ENCODE data around the gene EHD2.
A peak's percentile ranks its signal among the peaks of the same experiment; 100 is the strongest.
"Not testable (repeated sequence)": the region's sequence is repeated elsewhere in the genome, so short reads cannot be mapped to it uniquely, and the experiment has no call there.

EHD2 gene, protein sequence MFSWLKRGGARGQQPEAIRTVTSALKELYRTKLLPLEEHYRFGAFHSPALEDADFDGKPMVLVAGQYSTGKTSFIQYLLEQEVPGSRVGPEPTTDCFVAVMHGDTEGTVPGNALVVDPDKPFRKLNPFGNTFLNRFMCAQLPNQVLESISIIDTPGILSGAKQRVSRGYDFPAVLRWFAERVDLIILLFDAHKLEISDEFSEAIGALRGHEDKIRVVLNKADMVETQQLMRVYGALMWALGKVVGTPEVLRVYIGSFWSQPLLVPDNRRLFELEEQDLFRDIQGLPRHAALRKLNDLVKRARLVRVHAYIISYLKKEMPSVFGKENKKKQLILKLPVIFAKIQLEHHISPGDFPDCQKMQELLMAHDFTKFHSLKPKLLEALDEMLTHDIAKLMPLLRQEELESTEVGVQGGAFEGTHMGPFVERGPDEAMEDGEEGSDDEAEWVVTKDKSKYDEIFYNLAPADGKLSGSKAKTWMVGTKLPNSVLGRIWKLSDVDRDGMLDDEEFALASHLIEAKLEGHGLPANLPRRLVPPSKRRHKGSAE

GRCh38 chr19:47713046-47714021, at the start of gene EHD2:
EHD2 (plus strand) TSS chr19:47713422; CDS start chr19:47716613, 3,191 bp downstream.
- peak; percentile 54 for DNase-seq

DNA sequence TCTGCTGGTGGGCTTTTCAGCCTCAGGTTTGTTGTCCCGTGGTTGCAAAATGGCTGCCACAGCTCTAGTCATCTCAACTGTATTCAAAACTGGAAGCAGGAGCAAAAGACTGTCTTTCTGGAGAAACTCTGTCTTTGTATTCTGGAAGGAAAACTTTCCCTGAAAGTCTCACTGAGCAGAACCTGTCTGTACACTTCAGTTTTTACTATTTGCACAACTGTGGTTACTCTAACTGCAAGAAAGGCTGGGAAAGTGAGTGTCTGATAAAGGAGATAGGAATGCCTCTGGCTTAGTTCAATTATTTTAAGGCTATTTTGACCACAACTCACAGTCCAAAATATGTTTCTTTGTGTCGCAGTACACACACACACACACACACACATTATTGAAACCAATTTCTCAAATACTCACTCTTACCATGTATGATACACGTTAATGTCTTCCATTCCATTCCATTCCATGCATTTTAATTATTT, 49.7 kb upstream of the EHD2 start:
- DNase-seq = no peak

DNA sequence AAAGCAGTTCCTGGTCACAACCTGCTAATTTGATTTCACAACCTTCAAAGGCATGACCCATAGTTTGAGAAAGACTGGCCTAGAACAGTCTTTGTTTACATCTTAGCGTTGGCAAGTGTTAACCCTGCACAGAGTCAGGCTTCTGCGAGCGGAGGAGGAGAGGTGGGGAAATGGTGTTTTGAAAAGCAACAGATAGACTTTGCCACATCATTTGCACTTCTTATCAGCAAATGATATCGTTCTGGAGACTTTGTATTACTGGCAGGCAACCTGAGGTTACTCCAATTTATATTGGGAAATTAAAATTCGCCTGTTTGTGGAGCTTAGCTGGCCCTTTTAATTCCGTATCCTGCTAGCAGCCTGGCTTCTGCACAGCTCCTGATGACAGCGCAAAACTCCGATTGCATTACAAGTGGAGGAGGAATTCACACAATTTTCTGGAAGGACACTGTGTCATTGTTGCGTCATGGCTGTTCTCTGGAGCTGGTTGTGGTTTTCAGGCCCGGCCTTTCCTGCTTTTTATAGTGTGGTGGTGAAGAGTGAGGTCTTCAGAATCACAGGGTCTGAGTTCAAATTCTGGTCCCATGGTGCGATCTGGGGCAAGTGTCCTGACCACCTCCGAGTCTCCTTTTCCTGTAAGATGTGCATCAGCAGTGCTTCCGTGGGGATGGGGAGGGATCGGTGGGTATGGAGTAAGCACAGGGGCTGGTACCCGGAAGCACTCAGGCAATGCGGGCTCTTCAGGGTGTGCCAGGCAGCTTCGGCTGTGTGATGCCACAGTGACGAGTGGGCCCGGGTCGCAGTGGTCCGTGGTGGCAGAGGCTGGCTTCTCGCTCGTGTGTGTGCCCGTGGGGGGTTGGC, 49.1 kb upstream of the EHD2 start:
- no peak for DNase-seq

GRCh38 chr19:47668556-47668955, 44.7 kb upstream of the EHD2 start:
- DNase-seq = not testable (repeated sequence)

GRCh38 chr19:47670736-47671135, 42.5 kb upstream of the EHD2 start:
- DNase-seq = no peak

DNA sequence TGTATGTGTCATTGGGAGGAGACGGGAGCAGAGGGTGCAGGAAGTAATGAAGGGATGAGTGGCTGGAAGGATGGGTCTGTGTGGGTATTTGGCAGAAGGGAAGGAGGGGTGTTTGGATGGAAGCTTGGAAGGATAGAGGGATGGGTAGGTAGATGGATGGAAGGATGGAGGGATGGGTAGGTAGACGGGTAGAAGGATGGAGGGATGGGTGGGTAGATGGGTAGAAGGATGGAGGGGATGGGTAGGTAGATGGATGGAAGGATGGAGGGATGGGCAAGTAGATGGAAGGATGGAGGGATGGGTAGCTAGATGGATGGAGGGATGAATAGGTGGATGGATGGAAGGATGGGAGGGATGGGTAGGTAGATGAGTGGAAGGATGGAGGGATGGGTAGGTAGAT, 41.7 kb upstream of the EHD2 start:
- DNase-seq = no peak

GRCh38 chr19:47673426-47673825, 39.8 kb upstream of the EHD2 start:
- DNase-seq = no peak

DNA sequence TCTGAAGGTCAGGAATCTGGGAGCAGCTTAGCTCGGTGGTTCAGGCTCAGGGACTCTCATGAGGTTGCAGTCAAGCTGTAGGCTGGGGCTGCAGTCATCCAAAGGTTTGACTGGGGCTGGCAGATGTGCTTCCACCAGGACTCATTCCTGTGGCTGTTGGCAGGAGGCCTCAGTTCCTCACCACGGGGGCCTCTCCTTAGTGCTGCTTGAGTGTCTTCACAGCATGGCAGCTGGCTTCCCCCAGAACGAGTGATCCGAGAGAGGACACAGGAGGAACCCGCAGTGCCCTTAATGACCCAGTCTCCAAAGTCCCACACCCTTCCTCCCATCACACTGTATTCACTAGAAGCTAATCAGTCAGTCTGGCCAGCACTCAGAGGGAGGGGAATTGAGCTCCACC, 38.7 kb upstream of the EHD2 start:
- no peak for DNase-seq

DNA sequence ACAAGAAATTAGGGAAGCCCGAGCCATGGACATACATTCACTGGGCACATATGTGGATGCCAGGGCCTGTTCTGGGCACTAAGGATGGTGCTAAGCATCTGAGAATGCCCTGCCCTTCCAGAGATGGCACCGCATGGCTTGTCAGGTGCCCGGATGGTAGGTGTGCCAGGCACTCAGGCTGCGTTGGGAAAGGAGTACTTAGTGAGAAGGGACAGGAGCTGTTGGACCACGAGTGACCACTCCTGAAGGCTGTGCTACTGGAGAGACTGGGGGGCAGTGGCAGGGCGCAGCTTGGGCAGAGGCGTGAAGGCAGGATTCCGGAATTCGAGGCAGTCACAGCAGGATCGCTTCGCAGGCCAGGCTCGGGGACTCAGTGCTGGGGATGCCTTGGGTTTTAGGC, 38.0 kb upstream of the EHD2 start:
- no peak for DNase-seq

DNA sequence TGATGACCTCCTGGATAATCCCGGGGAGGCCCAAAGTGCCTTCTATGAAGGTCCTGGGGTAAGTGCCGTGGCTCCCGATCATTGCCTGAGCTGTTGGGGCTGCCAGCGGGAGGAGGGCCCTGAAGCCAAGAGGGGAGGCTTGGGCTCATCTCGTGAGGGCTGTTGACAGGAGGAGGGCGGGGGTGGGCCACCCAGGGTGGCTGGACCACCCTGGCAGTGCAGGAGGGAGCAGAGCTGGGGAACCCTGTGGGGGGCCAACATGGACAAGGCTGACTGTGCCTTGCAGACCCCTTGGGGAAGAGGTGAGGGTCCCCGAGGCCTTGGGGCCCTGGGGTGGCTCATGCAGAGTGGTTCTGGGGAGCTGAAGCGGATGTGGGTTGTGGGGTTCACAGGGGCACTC, 37.4 kb upstream of the EHD2 start:
- DNase-seq = no peak

DNA sequence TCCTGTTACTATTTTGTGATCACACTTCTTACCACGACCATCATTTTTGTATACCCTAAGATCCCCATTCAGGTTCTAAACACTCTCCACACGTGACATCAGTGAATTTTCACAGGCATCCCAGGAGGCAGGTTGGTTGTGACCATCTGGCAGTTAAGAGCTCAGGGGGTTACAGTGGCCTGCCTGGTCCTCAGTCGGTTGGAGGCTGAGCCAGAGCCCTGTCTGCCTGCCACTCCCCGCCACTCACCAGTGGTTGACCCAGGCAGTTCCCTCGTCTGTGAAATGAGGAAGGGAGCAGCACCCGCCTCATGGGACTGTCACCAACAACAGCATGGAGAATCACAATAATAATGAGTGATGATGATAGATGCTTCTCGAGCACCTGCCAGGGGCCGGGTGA, 36.4 kb upstream of the EHD2 start:
- no peak for DNase-seq

DNA sequence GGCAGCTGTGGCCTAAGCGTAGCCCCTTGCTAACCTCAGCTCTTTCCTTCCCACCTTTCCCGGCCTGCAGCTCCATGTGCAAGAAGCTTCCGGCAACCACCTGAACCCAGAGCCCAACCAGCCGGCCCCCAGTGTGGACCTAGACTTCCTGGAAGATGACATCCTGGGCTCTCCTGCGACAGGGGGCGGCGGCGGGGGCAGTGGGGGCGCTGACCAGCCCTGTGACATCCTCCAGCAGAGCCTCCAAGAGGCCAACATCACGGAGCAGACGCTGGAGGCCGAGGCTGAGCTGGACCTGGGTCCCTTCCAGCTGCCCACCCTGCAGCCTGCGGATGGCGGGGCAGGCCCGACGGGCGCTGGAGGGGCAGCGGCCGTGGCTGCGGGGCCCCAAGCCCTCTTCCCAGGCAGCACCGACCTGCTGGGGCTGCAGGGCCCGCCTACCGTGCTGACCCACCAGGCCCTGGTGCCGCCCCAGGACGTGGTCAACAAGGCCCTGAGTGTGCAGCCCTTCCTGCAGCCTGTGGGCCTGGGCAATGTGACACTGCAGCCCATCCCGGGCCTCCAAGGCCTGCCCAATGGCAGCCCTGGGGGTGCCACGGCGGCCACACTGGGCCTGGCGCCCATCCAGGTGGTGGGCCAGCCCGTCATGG, 33.8 kb upstream of the EHD2 start:
- DNase-seq = no peak

DNA sequence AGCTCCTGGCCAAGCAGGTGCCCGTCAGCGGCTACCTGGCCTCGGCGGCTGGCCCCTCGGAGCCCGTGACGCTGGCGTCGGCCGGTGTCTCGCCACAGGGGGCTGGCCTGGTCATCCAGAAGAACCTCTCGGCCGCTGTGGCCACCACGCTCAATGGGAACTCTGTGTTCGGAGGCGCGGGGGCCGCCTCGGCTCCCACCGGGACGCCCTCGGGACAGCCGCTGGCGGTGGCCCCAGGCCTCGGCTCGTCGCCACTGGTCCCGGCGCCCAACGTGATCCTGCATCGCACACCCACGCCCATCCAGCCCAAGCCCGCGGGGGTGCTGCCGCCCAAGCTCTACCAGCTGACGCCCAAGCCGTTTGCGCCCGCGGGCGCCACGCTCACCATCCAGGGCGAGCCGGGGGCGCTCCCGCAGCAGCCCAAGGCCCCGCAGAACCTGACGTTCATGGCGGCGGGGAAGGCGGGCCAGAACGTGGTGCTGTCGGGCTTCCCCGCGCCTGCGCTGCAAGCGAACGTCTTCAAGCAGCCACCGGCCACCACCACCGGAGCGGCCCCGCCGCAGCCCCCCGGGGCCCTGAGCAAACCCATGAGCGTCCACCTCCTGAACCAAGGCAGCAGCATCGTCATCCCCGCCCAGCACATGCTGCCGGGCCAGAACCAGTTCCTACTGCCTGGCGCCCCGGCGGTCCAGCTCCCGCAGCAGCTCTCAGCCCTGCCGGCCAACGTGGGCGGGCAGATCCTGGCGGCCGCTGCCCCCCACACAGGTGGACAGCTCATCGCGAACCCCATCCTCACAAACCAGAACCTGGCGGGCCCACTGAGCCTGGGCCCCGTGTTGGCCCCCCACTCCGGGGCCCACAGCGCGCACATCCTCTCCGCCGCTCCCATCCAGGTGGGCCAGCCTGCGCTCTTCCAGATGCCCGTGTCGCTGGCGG, 33.0 kb upstream of the EHD2 start:
- no peak for DNase-seq

- DNase-seq = no peak
These were observed 32.3 kb upstream of the EHD2 start for GRCh38 chr19:47680858-47681332.

DNA sequence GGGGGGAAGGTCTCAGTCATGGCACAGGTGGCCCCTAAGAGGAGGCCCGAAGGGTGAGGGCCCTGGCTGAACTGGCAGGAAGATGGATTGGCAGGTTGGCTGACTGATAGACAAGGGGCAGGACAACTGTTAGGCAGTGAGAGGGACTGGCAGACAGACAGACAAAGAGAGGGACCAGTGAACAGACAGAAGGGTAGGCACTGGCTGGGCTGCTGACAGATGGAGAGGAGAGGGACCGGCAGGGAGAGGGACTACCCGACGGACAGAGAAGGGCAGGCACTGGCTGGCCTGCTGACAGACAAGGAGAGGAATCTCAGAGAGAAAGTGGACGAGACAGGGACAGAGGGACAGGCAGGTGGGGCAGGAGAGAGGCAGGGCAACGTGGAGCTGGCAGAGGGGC, 31.8 kb upstream of the EHD2 start:
- no peak for DNase-seq

DNA sequence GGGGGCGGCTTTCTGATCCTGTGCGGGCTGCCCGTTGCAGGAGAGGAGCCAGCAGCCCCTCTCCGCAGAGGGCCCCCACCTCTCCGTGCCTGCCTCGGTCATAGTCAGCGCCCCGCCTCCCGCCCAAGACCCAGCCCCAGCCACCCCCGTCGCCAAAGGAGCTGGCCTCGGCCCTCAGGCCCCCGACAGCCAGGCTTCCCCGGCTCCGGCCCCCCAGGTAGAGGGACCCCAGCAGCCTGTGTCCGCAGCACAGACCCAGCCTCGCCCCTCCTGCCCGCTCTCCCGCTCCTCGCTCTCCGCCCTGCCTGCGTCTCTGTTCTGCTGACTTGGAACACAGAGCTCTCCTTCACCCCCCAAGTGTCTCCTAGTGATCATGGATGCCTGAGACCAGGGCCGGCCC, 31.3 kb upstream of the EHD2 start:
- DNase-seq = no peak

DNA sequence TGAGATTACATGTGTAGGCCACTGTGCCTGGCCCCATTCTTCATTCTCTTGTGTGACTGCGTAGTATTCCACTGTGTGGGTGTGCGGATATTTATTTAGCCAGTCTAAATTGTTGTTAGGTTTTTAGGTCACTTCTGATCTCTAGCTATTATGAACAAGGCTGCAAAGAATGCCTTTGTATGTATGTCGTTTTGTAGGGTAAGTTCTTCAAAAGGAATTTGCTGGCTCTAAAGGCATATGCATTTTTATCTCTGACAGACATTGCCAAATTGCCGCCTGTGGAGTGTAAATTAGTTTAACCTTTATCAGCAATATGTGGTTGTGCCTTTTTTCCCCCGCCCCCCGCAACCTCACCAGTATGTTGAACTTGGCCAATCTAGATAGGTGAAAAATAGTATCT, 30.3 kb upstream of the EHD2 start:
- DNase-seq = no peak

DNA sequence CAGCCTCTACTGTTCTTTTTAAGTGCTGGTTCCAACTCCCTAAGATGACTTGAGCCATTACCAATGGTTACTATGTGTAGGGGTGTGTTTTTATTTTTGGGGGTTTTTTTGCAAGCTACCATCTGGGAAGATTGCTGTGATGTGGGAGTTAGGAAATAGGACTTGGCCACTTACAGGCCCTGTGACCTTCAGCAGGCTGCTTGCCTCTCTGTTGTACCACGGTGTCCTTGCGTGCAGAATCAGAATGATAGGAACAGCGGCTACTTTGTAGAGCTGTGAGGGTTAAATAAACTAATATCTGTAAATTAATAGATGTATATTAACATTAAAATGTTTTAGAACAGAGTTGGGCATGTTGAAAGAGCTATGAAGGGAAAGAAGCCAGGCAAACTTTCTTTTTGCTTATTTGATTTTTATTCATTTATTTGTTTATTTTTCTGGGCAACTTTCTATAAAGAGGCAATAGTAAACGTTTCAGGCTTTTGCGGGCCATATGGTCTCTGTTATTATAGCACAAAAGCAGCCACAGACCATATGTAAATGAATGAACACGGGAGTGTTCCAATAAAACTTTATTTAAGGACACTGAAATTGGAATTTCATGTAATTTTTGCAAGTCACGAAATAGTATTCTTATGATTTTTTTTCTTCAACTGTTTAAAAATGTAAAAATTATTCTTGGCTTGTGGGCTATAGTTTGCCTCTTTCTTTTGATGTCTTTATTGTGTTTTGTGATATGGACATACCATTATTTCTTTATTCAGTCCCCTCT, 26.4 kb upstream of the EHD2 start:
- DNase-seq = no peak

GRCh38 chr19:47687906-47688305, 25.3 kb upstream of the EHD2 start:
- no peak for DNase-seq

DNA sequence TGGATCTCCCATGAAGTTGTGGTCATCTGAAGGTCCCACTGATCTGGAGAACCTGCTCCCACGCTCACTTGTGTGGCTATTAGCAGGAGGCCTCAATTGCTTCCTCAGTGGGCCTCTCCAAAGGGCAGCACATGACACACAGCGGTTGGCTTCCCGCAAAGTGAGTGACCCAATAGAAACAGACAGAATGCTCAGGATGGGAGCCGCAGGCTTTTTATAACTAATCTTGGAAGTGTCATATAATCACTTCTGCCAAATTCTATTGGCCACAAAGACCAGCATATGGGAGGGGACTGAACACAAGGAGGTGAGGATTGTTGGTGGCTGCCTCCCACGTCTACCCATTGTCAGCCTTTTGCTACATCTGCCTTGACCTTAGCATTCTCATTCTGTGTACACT, 22.1 kb upstream of the EHD2 start:
- DNase-seq = no peak
